ENCODE measurements around the gene RAB20.

DNA sequence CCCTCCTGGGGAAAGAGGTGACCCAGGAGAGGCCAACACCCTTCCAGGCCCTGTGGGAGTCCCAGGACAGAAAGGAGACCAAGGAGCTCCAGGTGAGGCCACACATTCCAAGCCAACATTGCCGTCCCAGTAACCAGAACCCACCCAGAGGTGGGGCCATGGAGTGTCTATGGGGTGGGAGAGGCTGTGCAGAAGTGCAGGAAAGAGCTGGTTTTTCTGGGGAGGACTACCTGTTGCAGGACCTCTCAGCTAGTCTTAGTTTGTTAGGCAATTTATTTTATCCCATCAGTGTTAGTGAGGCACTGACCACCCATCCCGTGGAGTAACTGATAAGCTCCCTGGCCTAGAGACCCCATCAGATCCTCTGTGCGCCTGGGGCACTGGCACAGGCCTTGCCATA is 66.1 kb downstream of the RAB20 start:
- TF ChIP-seq CTCF (IDR thresholded peaks at IDR 0.05 in 2 of 3, conservative IDR thresholded peaks at IDR 0.05 in 1 of 3; ENCODE audit: borderline replicate concordance in 1 of 3, insufficient read depth in 1 of 3, low read depth in 2 of 3, low read length in 2 of 3): no peak
- TF ChIP-seq ZFX (IDR thresholded peaks at IDR 0.05): no peak
- TF ChIP-seq POLR2AphosphoS5 (IDR thresholded peaks at IDR 0.05; ENCODE audit: low read depth, low read length): no peak
- TF ChIP-seq REST (IDR thresholded peaks at IDR 0.05; ENCODE audit: low read depth): no peak
- no peak for TF ChIP-seq FOSL1 (IDR thresholded peaks at IDR 0.05; ENCODE audit: low read depth)
- TF ChIP-seq EZH2 (IDR thresholded peaks at IDR 0.05): no peak

Data from HCT116 (cell line).